AG04450 (cell line): ENCODE data around the gene EBF3. TPM values are rescaled to one million over a fixed set of nuclear protein-coding genes. Genes with fewer than 3 reads are reported as not detected.

Experiments used
- CTCF ChIA-PET: fragments of 300-600, 350-600 bp; formaldehyde crosslinking; extraction: SDS; loops from one replicate; lab custom pipeline; 2022; ENCODE audit warnings: antibody characterized with exemption, inconsistent platforms; lab: Charles Lee
- POLR2A ChIA-PET: fragments of 350-600 bp; formaldehyde crosslinking; extraction: SDS; loops from one replicate; lab custom pipeline; 2021; ENCODE audit warnings: antibody characterized with exemption, inconsistent platforms; lab: Yijun Ruan, JAX
- DNase-seq: peaks from one replicate; pipeline ENCODE4 v3.0.0-alpha.2; 2011; ENCODE audit warnings: low read depth, low spot score
- H3K27ac ChIP-seq: one replicate; pipeline ENCODE4 v1.5.1; 2012; ENCODE audit warnings: low read depth, low read length, control low read depth
- H3K27me3 ChIP-seq: one replicate; pipeline ENCODE4 v1.6.0; 2012; ENCODE audit warnings: low read length; ENCODE audit not compliant: control insufficient read depth, insufficient read depth
- H3K4me3 ChIP-seq: 2 replicates; pipeline ENCODE4 v1.5.1; 2011; ENCODE audit warnings: mild to moderate bottlenecking, low read depth, low read length, control low read depth
- H3K9me3 ChIP-seq: 2 replicates; pipeline ENCODE4 v1.5.1; 2012; ENCODE audit warnings: low read length; ENCODE audit not compliant: control insufficient read depth, insufficient read depth
- CTCF ChIP-seq: IDR thresholded peaks from 2 replicates; pipeline ENCODE4 v1.5.1; 2011; ENCODE audit warnings: low read depth, low read length, control low read depth, inconsistent platforms
- polyA plus RNA-seq: library from polyadenylated mRNA; depleted of rRNA; stranded (reverse); fragments of >200 nt; gene quantifications from 2 replicates; pipeline ENCODE4 v1.2.3, GENCODE V29; 2011

The EBF3 gene
- polyA plus RNA-seq, 1 experiment: 0.01 TPM

- Histone ChIP-seq H3K27ac (no peak overlapping the region), H3K4me3 (no peak overlapping the region), H3K27me3 (peaks cover 7% of the 10 kb centered on the region), H3K9me3 (peaks cover 7% of the 10 kb centered on the region; the same call in 1 of the 2 replicates)
- DNase-seq: no peak
- CTCF ChIA-PET: no interaction called here
- TF ChIP-seq CTCF: no peak
- POLR2A ChIA-PET: no interaction called here
These were observed 65.3 kb downstream of the EBF3 start for GRCh38 chr10:129898706-129899268.

GRCh38 chr10:129897871-129898626, 66.0 kb downstream of the EBF3 start:
- DNase-seq: no peak
- H3K9me3 ChIP-seq: peaks cover 7% of the 10 kb centered on the region; the same call in 1 of the 2 replicates
- CTCF ChIA-PET: no interaction called here
- no peak overlapping the region for H3K27ac ChIP-seq
- H3K27me3 ChIP-seq: peaks cover 7% of the 10 kb centered on the region
- no peak overlapping the region for H3K4me3 ChIP-seq
- POLR2A ChIA-PET: no interaction called here
- no peak for TF ChIP-seq CTCF

GRCh38 chr10:129896860-129897200, 67.2 kb downstream of the EBF3 start:
- peaks cover 7% of the 10 kb centered on the region for H3K27me3 ChIP-seq
- TF ChIP-seq CTCF: no peak
- no peak overlapping the region for H3K4me3 ChIP-seq
- ChIA-PET CTCF (no interaction called here), POLR2A (no interaction called here)
- H3K27ac ChIP-seq: no peak overlapping the region
- DNase-seq: no peak
- H3K9me3 ChIP-seq: peaks cover 7% of the 10 kb centered on the region; the same call in 1 of the 2 replicates

GRCh38 chr10:129896136-129896859, 67.8 kb downstream of the EBF3 start:
- peaks cover 7% of the 10 kb centered on the region for H3K27me3 ChIP-seq
- no peak for DNase-seq
- peaks cover 7% of the 10 kb centered on the region; the same call in 1 of the 2 replicates for H3K9me3 ChIP-seq
- ChIA-PET CTCF (no interaction called here), POLR2A (interaction anchor here (0.6 kb wide), 1 partner anchor 82 kb away, joined by 3 read pairs; no protein-coding TSS in a partner anchor)
- H3K4me3 ChIP-seq: no peak overlapping the region
- H3K27ac ChIP-seq: no peak overlapping the region
- TF ChIP-seq CTCF: no peak

GRCh38 chr10:129895811-129896135, 68.3 kb downstream of the EBF3 start:
- ChIA-PET POLR2A (interaction anchor here (0.6 kb wide), 1 partner anchor 83 kb away, joined by 3 read pairs; no protein-coding TSS in a partner anchor), CTCF (no interaction called here)
- peaks cover 7% of the 10 kb centered on the region for H3K27me3 ChIP-seq
- peaks cover 7% of the 10 kb centered on the region; the same call in 1 of the 2 replicates for H3K9me3 ChIP-seq
- H3K4me3 ChIP-seq: no peak overlapping the region
- no peak for TF ChIP-seq CTCF
- no peak for DNase-seq
- H3K27ac ChIP-seq: no peak overlapping the region
